Ishikawa (cell line): ENCODE measurements around the gene PRR5L.

Experiments
- CEBPB ChIP-seq: IDR thresholded peaks from 2 replicates; pipeline ENCODE4 v1.6.1; 2012
- CREB1 ChIP-seq: IDR thresholded peaks from 2 replicates; pipeline ENCODE4 v1.6.1; 2012; ENCODE audit warnings: low read depth
- EGR1 ChIP-seq: IDR thresholded peaks from 2 replicates; pipeline ENCODE4 v1.6.1; 2012
- EP300 ChIP-seq: IDR thresholded peaks from 2 replicates; pipeline ENCODE4 v1.6.1; 2012; ENCODE audit warnings: borderline replicate concordance
- FOXM1 ChIP-seq: IDR thresholded peaks from 2 replicates; pipeline ENCODE4 v1.6.1; 2012; ENCODE audit warnings: low read depth, borderline replicate concordance
- MAX ChIP-seq: IDR thresholded peaks from 2 replicates; pipeline ENCODE4 v1.6.1; 2012
- NFIC ChIP-seq: IDR thresholded peaks from 2 replicates; pipeline ENCODE4 v1.6.1; 2012
- RAD21 ChIP-seq: IDR thresholded peaks from 2 replicates; pipeline ENCODE4 v1.6.1; 2012; ENCODE audit warnings: low read depth
- REST ChIP-seq: IDR thresholded peaks from 2 replicates; pipeline ENCODE4 v1.6.1; 2012; ENCODE audit warnings: low read depth, mild to moderate bottlenecking
- TAF1 ChIP-seq: IDR thresholded peaks from 2 replicates; pipeline ENCODE4 v1.6.1; 2012; ENCODE audit warnings: low read depth, mild to moderate bottlenecking
- TCF12 ChIP-seq: IDR thresholded peaks from 2 replicates; pipeline ENCODE4 v1.6.1; 2012; ENCODE audit warnings: low read depth
- TEAD4 ChIP-seq: IDR thresholded peaks from 2 replicates; pipeline ENCODE4 v1.6.1; 2012
- USF1 ChIP-seq: IDR thresholded peaks from 2 replicates; pipeline ENCODE4 v1.6.1; 2012
- YY1 ChIP-seq: IDR thresholded peaks from 2 replicates; pipeline ENCODE4 v1.6.1; 2012; ENCODE audit warnings: low read depth
- ZBTB7A ChIP-seq: IDR thresholded peaks from 2 replicates; pipeline ENCODE4 v1.6.1; 2012; ENCODE audit warnings: low read depth

PRR5L gene

GRCh38 chr11:36253238-36253637 is 42.9 kb upstream of the PRR5L start:
- TF ChIP-seq TEAD4: no peak
- TF ChIP-seq TAF1: no peak
- no peak for TF ChIP-seq EP300
- TF ChIP-seq CEBPB: no peak
- TF ChIP-seq MAX: no peak
- TF ChIP-seq EGR1: no peak
- TF ChIP-seq TCF12: no peak
- TF ChIP-seq RAD21: no peak
- no peak for TF ChIP-seq NFIC
- no peak for TF ChIP-seq USF1

GRCh38 chr11:36254713-36255112 is 41.4 kb upstream of the PRR5L start:
- TF ChIP-seq REST: no peak
- TF ChIP-seq EGR1: no peak
- TF ChIP-seq ZBTB7A: no peak
- no peak for TF ChIP-seq MAX
- TF ChIP-seq FOXM1: no peak
- no peak for TF ChIP-seq YY1
- TF ChIP-seq RAD21: no peak
- TF ChIP-seq CREB1: no peak
- no peak for TF ChIP-seq TAF1
- no peak for TF ChIP-seq NFIC
- no peak for TF ChIP-seq USF1
- TF ChIP-seq TEAD4: no peak
- no peak for TF ChIP-seq CEBPB
- TF ChIP-seq TCF12: no peak
- TF ChIP-seq EP300: no peak

- TF ChIP-seq REST: no peak
- TF ChIP-seq TAF1: no peak
- no peak for TF ChIP-seq EP300
- no peak for TF ChIP-seq ZBTB7A
- no peak for TF ChIP-seq MAX
- TF ChIP-seq RAD21: no peak
- TF ChIP-seq EGR1: no peak
- no peak for TF ChIP-seq YY1
- no peak for TF ChIP-seq FOXM1
- TF ChIP-seq CREB1: no peak
- no peak for TF ChIP-seq CEBPB
- TF ChIP-seq USF1: no peak
- TF ChIP-seq TCF12: no peak
- TF ChIP-seq NFIC: no peak
- TF ChIP-seq TEAD4: no peak
Measured at GRCh38 chr11:36257351-36257750, 38.7 kb upstream of the PRR5L start.

- TF ChIP-seq EGR1 (no peak), FOXM1 (no peak), TAF1 (no peak), ZBTB7A (no peak), RAD21 (peak; percentile 85), MAX (peak; percentile 49; the same call in 1 of the 2 replicates), USF1 (no peak)
Measured at GRCh38 chr11:36258730-36259360, 37.2 kb upstream of the PRR5L start.

GRCh38 chr11:36261094-36261493 is 35.0 kb upstream of the PRR5L start:
- TF ChIP-seq EGR1 (no peak), REST (no peak), TAF1 (no peak), NFIC (no peak), EP300 (no peak), FOXM1 (no peak), CREB1 (no peak), TEAD4 (no peak), MAX (no peak), YY1 (no peak), ZBTB7A (no peak), CEBPB (no peak), RAD21 (no peak), USF1 (no peak), TCF12 (no peak)
